ENCODE results near the gene ACP2.
A peak's percentile ranks its signal among the peaks of the same experiment; 100 is the strongest.

Gene ACP2

GRCh38 chr11:47248664-47249377, at the start of gene ACP2:
Gene ACP2 (minus strand): TSS chr11:47248814. CDS start chr11:47248789, 25 bp downstream.
- DNase-seq (ENCODE audit: low read depth, low spot score), result peak; percentile 70

- no peak for DNase-seq (ENCODE audit: low read depth, low spot score)
These were observed 47.4 kb upstream of the ACP2 start for GRCh38 chr11:47296045-47296444.

GRCh38 chr11:47295385-47295784, 46.8 kb upstream of the ACP2 start:
- DNase-seq (ENCODE audit: low read depth, low spot score), result no peak

- DNase-seq (ENCODE audit: low read depth, low spot score), result no peak
These were observed 41.2 kb upstream of the ACP2 start for GRCh38 chr11:47289856-47290255.

GRCh38 chr11:47288066-47288465, 39.5 kb upstream of the ACP2 start:
- no peak for DNase-seq (ENCODE audit: low read depth, low spot score)

- no peak for DNase-seq (ENCODE audit: low read depth, low spot score)
These were observed 37.6 kb upstream of the ACP2 start for GRCh38 chr11:47285969-47286770.

GRCh38 chr11:47284151-47284550, 35.5 kb upstream of the ACP2 start:
- no peak for DNase-seq (ENCODE audit: low read depth, low spot score)

- DNase-seq (ENCODE audit: low read depth, low spot score), result no peak
These were observed 33.8 kb upstream of the ACP2 start for GRCh38 chr11:47282462-47282861.

GRCh38 chr11:47280860-47281259, 32.2 kb upstream of the ACP2 start:
- DNase-seq (ENCODE audit: low read depth, low spot score), result no peak

GRCh38 chr11:47280099-47280498, 31.5 kb upstream of the ACP2 start:
- no peak for DNase-seq (ENCODE audit: low read depth, low spot score)

- DNase-seq (ENCODE audit: low read depth, low spot score), result no peak
These were observed 30.2 kb upstream of the ACP2 start for GRCh38 chr11:47278769-47279168.

- DNase-seq (ENCODE audit: low read depth, low spot score), result no peak
These were observed 29.4 kb upstream of the ACP2 start for GRCh38 chr11:47278058-47278457.

GRCh38 chr11:47276923-47277322, 28.3 kb upstream of the ACP2 start:
- DNase-seq (ENCODE audit: low read depth, low spot score), result no peak

GRCh38 chr11:47274495-47275235, 26.1 kb upstream of the ACP2 start:
- DNase-seq (ENCODE audit: low read depth, low spot score), result no peak

GRCh38 chr11:47272706-47273105, 24.1 kb upstream of the ACP2 start:
- DNase-seq (ENCODE audit: low read depth, low spot score), result no peak

- DNase-seq (ENCODE audit: low read depth, low spot score), result no peak
These were observed 23.5 kb upstream of the ACP2 start for GRCh38 chr11:47271961-47272661.

GRCh38 chr11:47271328-47271727, 22.7 kb upstream of the ACP2 start:
- DNase-seq (ENCODE audit: low read depth, low spot score), result no peak

- no peak for DNase-seq (ENCODE audit: low read depth, low spot score)
These were observed 22.0 kb upstream of the ACP2 start for GRCh38 chr11:47270331-47271271.

GRCh38 chr11:47269829-47270305, 21.3 kb upstream of the ACP2 start, which contains the start of gene MADD:
Gene MADD (plus strand): TSS chr11:47270133.
- DNase-seq (ENCODE audit: low read depth, low spot score), result peak; percentile 84

All from activated CD4-positive, CD25-positive, alpha-beta regulatory T cell treated with anti-CD3 and anti-CD28 coated beads, Interleukin-2, amount 50 U/mL, for 16 hours (primary cell).